Activated CD8-positive, alpha-beta T cell treated with anti-CD3 and anti-CD28 coated beads for 36 hours (primary cell): ENCODE measurements around the gene ANG. TPM values are rescaled to one million over a fixed set of nuclear protein-coding genes. Genes with fewer than 3 reads are reported as not detected.
"Not testable (repeated sequence)": the region's sequence is repeated elsewhere in the genome, so short reads cannot be mapped to it uniquely, and the experiment has no call there.

Experiments used
- ATAC-seq: fragments of 200-7000 bp; cut with Tn5 transposase; one replicate; pipeline ENCODE4 v1.10.0; 2021; ENCODE audit warnings: mild to moderate bottlenecking, moderate library complexity
- CTCF ChIA-PET: fragments of 350-600 bp; sonication (Branson Sonifier 250); formaldehyde crosslinking; loops from one replicate; lab custom pipeline; 2021; ENCODE audit warnings: antibody characterized with exemption; lab: Charles Lee
- POLR2A ChIA-PET: fragments of 350-600 bp; sonication (Branson Sonifier 250); formaldehyde crosslinking; loops from one replicate; lab custom pipeline; 2021; ENCODE audit warnings: antibody characterized with exemption; lab: Charles Lee
- DNase-seq: peaks from one replicate; pipeline ENCODE4 v3.0.0-alpha.2; 2020
- H3K27ac Mint-ChIP-seq: one replicate; pipeline ENCODE4 v1.8.0; 2021; ENCODE audit warnings: mild to moderate bottlenecking, mixed read lengths
- H3K27me3 Mint-ChIP-seq: one replicate; pipeline ENCODE4 v1.8.0; 2021; ENCODE audit warnings: mixed read lengths
- H3K36me3 Mint-ChIP-seq: one replicate; pipeline ENCODE4 v1.8.0; 2021; ENCODE audit warnings: low read depth, mixed read lengths
- H3K4me1 Mint-ChIP-seq: one replicate; pipeline ENCODE4 v1.8.0; 2021; ENCODE audit warnings: low read depth, mixed read lengths
- H3K4me3 Mint-ChIP-seq: one replicate; pipeline ENCODE4 v1.8.0; 2021; ENCODE audit warnings: mild to moderate bottlenecking, moderate library complexity, mixed read lengths
- H3K9me3 Mint-ChIP-seq: one replicate; pipeline ENCODE4 v1.8.0; 2021; ENCODE audit warnings: mixed read lengths
- intact Hi-C: fragments of 100-400 bp; cut with micrococcal nuclease; formaldehyde crosslinking; loops from one replicate; pipeline ENCODE4 v1.10.0; 2022
- total RNA-seq, 2 experiments: library from RNA; stranded (reverse); gene quantifications; one replicate each; pipeline ENCODE4 v1.2.3, GENCODE V29; 2021
- TF ChIP-seq, protein P1 (sequence below): fragments of 200-600 bp; IDR thresholded peaks from one replicate; pipeline ENCODE4 v1.8.0; 2022; ENCODE audit warnings: antibody characterized with exemption, mild to moderate bottlenecking

ANG gene
- total RNA-seq, 2 experiments from 2014 or later, result 0.87 to 0.92 TPM

DNA sequence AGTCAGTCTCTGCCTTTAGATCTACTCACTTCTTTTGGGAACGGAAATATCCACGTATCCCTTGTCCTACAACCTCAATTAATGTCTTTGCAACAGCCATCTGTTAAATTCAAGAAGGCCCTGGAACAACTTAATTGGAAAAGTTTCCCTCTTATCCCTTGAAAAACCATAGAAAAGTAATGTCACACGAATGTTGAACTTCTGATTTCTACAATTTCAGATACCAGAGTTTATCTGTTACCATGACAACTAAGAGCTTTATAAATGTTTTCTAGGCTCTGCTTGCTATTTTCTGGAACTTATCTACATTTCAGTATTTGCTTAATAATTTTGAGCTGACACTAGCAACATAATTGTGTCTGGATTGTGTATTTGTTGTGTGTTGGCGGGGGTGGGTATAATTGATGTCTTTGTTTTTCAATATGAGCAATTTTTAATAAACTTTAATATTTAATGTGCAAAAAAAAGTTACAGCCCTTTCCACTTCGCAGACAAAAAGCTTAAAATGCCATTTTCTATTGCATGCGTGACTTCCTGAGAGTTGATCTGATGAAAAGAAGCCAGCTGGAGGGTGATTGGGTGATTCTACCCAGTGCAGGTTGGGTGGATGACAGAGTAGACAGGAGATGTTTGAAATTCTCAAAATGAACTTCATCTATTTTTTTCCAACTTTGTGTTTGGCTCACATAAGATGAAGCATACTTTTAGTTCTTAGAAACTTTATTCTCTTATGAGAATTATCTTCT is 45.3 kb downstream of the ANG start:
- POLR2A ChIA-PET, result interaction anchor here (1.0 kb wide), 1 partner anchor 37 kb away, joined by 3 read pairs; no protein-coding TSS in a partner anchor
- no peak overlapping the region for H3K4me3 Mint-ChIP-seq
- no peak for DNase-seq
- no peaks in the 10 kb centered on the region for H3K4me1 Mint-ChIP-seq
- ATAC-seq, result no peak
- H3K27ac Mint-ChIP-seq, result no peak overlapping the region
- intact Hi-C loops, result no loop called here
- peaks cover 4% of the 10 kb centered on the region for H3K27me3 Mint-ChIP-seq
- H3K36me3 Mint-ChIP-seq, result no peaks in the 10 kb centered on the region
- CTCF ChIA-PET, result no interaction called here
- TF ChIP-seq, protein P1, sequence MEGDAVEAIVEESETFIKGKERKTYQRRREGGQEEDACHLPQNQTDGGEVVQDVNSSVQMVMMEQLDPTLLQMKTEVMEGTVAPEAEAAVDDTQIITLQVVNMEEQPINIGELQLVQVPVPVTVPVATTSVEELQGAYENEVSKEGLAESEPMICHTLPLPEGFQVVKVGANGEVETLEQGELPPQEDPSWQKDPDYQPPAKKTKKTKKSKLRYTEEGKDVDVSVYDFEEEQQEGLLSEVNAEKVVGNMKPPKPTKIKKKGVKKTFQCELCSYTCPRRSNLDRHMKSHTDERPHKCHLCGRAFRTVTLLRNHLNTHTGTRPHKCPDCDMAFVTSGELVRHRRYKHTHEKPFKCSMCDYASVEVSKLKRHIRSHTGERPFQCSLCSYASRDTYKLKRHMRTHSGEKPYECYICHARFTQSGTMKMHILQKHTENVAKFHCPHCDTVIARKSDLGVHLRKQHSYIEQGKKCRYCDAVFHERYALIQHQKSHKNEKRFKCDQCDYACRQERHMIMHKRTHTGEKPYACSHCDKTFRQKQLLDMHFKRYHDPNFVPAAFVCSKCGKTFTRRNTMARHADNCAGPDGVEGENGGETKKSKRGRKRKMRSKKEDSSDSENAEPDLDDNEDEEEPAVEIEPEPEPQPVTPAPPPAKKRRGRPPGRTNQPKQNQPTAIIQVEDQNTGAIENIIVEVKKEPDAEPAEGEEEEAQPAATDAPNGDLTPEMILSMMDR, result no peak
- H3K9me3 Mint-ChIP-seq, result no peaks in the 10 kb centered on the region

DNA sequence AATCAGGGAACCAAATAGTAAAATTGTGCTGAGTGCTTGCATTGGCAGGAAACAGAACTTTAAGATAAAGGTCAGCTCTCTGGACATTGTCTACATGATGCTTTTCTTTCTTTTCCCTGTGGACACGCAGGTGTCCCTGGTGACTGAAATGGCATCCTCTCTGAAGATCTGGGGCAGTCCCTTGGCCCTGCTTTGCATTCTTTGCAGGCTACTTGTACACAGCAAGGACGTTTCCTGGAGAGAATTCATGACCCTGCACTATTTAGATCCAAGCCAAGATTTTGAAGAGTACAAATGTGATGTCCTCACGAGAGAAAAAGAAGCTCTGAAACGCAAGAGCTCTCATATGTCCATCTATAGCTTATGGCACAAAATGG is 45.9 kb downstream of the ANG start:
- Mint-ChIP-seq H3K4me1 (no peaks in the 10 kb centered on the region), H3K27ac (no peak overlapping the region), H3K9me3 (no peaks in the 10 kb centered on the region), H3K36me3 (no peaks in the 10 kb centered on the region), H3K27me3 (peaks cover 6% of the 10 kb centered on the region), H3K4me3 (no peak overlapping the region)
- DNase-seq (no peak), ATAC-seq (no peak)
- CTCF ChIA-PET, result interaction anchor here (1.1 kb wide), 1 partner anchor 237 kb away, joined by 3 read pairs; no protein-coding TSS in a partner anchor
- POLR2A ChIA-PET, result interaction anchor here (1.0 kb wide), 1 partner anchor 36 kb away, joined by 3 read pairs; no protein-coding TSS in a partner anchor
- intact Hi-C loops, result no loop called here
- TF ChIP-seq, protein P1, result no peak

DNA sequence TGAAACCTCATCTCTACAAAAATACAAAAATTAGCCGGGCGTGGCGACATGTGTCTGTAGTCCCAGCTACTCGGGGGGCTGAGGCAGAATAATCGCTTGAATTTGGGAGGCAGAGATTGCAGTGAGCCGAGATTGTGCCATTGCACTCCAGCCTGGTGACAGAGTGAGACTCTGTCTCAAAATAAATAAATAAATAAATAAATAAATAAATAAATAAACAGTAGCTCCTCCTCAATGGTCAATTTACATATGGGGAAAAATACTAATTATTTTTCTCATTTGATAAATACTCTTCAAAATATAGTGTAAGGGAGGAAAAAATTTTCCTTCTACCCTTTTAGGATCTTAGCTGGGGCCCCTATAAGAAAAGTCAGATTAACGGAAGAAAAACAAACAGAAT is 49.7 kb downstream of the ANG start:
- H3K27ac Mint-ChIP-seq, DNase-seq, POLR2A ChIA-PET, H3K9me3 Mint-ChIP-seq, H3K27me3 Mint-ChIP-seq, H3K4me1 Mint-ChIP-seq, intact Hi-C loops, H3K36me3 Mint-ChIP-seq, ATAC-seq, H3K4me3 Mint-ChIP-seq: not testable (repeated sequence)
- CTCF ChIA-PET, result interaction anchor here (1.1 to 2.0 kb wide), 4 partner anchors 19 to 233 kb away, joined by 3 to 8 read pairs (median 4); no protein-coding TSS in a partner anchor

DNA sequence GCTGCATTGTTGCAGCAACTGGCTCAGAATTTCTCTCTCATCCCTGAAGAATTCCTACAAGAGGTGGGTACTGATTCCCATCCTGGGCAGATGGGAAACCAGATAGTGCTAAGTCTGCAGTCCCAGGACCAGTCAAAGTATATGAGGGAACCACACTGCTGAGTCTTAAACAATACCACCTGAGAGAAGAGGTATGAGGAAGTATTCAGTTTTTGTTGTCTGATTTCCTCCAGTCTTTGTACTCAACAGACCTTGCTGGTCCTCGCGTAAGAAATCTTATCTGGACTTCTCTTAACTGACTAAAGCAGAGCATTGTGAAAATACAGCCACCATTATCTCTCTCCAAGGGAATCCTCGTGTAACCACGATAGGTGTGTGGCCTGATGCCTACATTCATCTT is 53.6 kb downstream of the ANG start:
- intact Hi-C loops, result no loop called here
- Mint-ChIP-seq H3K36me3 (no peaks in the 10 kb centered on the region), H3K9me3 (no peaks in the 10 kb centered on the region), H3K4me1 (no peaks in the 10 kb centered on the region), H3K4me3 (no peak overlapping the region), H3K27ac (no peak overlapping the region), H3K27me3 (peaks cover 7% of the 10 kb centered on the region)
- ChIA-PET POLR2A (no interaction called here), CTCF (no interaction called here)
- DNase-seq (no peak), ATAC-seq (no peak)
- TF ChIP-seq, protein P1, result no peak

DNA sequence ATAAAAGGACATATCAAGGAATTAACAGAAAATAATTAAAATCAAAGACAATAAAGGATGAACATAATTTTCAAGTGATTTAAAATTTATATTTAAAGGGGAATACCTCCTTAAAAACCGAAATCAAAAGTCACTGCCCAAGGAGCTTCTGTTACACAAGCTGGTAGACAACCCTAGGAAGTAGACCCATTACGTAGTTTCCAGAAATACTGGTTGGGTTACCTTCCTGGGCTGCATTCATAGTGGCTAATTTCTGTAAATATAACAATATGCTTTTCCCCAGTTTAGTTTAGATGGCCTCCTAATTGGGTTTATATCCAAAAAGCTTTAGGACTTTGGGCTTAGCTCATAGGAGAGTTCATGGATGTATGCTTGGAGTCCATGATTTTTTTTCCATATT is 55.0 kb downstream of the ANG start:
- CTCF ChIA-PET, result interaction anchor here (1.2 to 1.4 kb wide), 2 partner anchors 14 to 130 kb away, joined by 3 to 5 read pairs; no protein-coding TSS in a partner anchor
- H3K36me3 Mint-ChIP-seq, result no peaks in the 10 kb centered on the region
- POLR2A ChIA-PET, result no interaction called here
- intact Hi-C loops, result no loop called here
- H3K27ac Mint-ChIP-seq, result no peak overlapping the region
- no peak overlapping the region for H3K4me3 Mint-ChIP-seq
- DNase-seq (no peak), ATAC-seq (no peak)
- peaks cover 6% of the 10 kb centered on the region for H3K27me3 Mint-ChIP-seq
- no peaks in the 10 kb centered on the region for H3K9me3 Mint-ChIP-seq
- TF ChIP-seq, protein P1, result no peak
- no peaks in the 10 kb centered on the region for H3K4me1 Mint-ChIP-seq

Other genes starting within 250 kb of the ANG start
- 10 to 100 TPM; 39.5 to 40.7 TPM for gene OSGEP, start 234.0 kb upstream of the ANG start, total RNA-seq
- 100 to 1,000 TPM; 196 to 211 TPM for gene APEX1, start 233.5 kb upstream of the ANG start, total RNA-seq
- gene PIP4P1, start 227.3 kb upstream of the ANG start, total RNA-seq, result 10 to 100 TPM; 21.0 to 27.3 TPM
- 100 to 1,000 TPM; 176 to 183 TPM for gene PNP, start 219.4 kb upstream of the ANG start, total RNA-seq
- under 1 TPM in 1 of 2 experiments, not detected in 1; 0.23 TPM for gene RNASE10, start 183.2 kb upstream of the ANG start, total RNA-seq
- not detected for gene RNASE9, start 127.7 kb upstream of the ANG start, total RNA-seq
- not detected for gene RNASE11, start 100.8 kb upstream of the ANG start, total RNA-seq
- gene RNASE12, start 97.4 kb upstream of the ANG start, total RNA-seq, result not detected
- not detected for gene OR6S1, start 47.1 kb upstream of the ANG start, total RNA-seq
- gene RNASE4, start 4.2 kb upstream of the ANG start, total RNA-seq, result 1 to 10 TPM; 1.0 to 1.1 TPM
- gene EDDM3A, start 57.1 kb downstream of the ANG start, total RNA-seq, result not detected
- gene EDDM3B, start 79.6 kb downstream of the ANG start, total RNA-seq, result not detected
- under 1 TPM in 1 of 2 experiments, not detected in 1; 0.25 TPM for gene RNASE6, start 92.5 kb downstream of the ANG start, total RNA-seq
- not detected for gene RNASE1, start 114.1 kb downstream of the ANG start, total RNA-seq
- gene RNASE3, start 202.6 kb downstream of the ANG start, total RNA-seq, result not detected